ENCODE data around the gene SNRPA1. TPM values are rescaled to one million over a fixed set of nuclear protein-coding genes. Genes with fewer than 3 reads are reported as not detected.

The SNRPA1 gene
- total RNA-seq, 1 donor from 2014 or later, result 98.0 TPM

DNA sequence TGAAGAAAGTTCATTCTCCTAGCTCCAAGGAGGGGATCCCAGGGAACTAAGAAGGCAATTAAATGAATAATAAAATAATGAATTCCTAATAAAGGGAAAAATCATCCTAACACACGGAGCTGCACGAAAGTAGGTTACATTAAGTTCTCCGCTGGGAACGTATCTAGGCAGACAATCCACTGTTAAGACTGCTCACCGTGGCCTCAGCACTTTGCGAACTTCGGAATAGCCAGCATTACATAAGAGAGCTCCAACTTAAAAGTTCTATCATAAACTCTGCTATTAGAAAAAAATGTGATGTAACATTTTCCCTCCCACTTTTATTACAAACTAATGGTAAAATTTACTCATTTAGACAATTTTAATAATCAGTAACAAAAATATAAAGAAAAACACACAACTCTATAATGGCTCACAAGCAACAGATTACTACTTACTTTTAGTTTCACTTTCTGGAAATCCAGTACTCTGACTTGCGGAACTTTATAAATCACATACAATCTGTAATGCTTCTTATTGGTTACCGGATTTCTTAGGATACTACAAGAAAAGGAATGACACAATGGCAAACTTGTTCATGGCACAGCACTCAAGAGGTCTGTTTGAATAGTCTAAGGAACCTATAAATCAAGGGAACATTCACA, 8.5 kb downstream of the SNRPA1 start:
- H3K79me2 ChIP-seq (ENCODE audit: low read depth), result peaks cover 52% of the 10 kb centered on the region
- no peaks in the 10 kb centered on the region for H3F3A ChIP-seq (ENCODE audit: low read depth)
- peaks cover 12% of the 10 kb centered on the region for H3K36me3 ChIP-seq
- H3K4me3 ChIP-seq, result no peak overlapping the region
- H3K9me3 ChIP-seq (ENCODE audit: low read depth), result no peaks in the 10 kb centered on the region
- no peak overlapping the region for H2AFZ ChIP-seq (replicated peaks)
- H3K4me2 ChIP-seq, result no peak overlapping the region
- H3K27ac Mint-ChIP-seq, result no peak overlapping the region
- DNase-seq (ENCODE audit: low spot score), result no peak
- no peaks in the 10 kb centered on the region for H3K27me3 Mint-ChIP-seq (ENCODE audit: insufficient read depth, low read depth)
- peaks cover 38% of the 10 kb centered on the region for H3K36me3 Mint-ChIP-seq
- peaks cover 25% of the 10 kb centered on the region for H4K20me1 ChIP-seq (ENCODE audit: low read depth)
- H3K27me3 ChIP-seq, result no peaks in the 10 kb centered on the region
- no peaks in the 10 kb centered on the region for H3K9me3 Mint-ChIP-seq
- H3K4me3 Mint-ChIP-seq, result no peak overlapping the region
- TF ChIP-seq EZH2phosphoT487 (IDR thresholded peaks at IDR 0.05) (no peak), EZH2 (IDR thresholded peaks at IDR 0.05) (no peak)
- TF ChIP-seq, protein P1, sequence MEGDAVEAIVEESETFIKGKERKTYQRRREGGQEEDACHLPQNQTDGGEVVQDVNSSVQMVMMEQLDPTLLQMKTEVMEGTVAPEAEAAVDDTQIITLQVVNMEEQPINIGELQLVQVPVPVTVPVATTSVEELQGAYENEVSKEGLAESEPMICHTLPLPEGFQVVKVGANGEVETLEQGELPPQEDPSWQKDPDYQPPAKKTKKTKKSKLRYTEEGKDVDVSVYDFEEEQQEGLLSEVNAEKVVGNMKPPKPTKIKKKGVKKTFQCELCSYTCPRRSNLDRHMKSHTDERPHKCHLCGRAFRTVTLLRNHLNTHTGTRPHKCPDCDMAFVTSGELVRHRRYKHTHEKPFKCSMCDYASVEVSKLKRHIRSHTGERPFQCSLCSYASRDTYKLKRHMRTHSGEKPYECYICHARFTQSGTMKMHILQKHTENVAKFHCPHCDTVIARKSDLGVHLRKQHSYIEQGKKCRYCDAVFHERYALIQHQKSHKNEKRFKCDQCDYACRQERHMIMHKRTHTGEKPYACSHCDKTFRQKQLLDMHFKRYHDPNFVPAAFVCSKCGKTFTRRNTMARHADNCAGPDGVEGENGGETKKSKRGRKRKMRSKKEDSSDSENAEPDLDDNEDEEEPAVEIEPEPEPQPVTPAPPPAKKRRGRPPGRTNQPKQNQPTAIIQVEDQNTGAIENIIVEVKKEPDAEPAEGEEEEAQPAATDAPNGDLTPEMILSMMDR (IDR thresholded peaks at IDR 0.05), result no peak
- H3K27ac ChIP-seq, result no peak overlapping the region
- H3K4me1 ChIP-seq, result no peaks in the 10 kb centered on the region
- no peak overlapping the region for H3K9ac ChIP-seq
- no peaks in the 10 kb centered on the region for H3K4me1 Mint-ChIP-seq

DNA sequence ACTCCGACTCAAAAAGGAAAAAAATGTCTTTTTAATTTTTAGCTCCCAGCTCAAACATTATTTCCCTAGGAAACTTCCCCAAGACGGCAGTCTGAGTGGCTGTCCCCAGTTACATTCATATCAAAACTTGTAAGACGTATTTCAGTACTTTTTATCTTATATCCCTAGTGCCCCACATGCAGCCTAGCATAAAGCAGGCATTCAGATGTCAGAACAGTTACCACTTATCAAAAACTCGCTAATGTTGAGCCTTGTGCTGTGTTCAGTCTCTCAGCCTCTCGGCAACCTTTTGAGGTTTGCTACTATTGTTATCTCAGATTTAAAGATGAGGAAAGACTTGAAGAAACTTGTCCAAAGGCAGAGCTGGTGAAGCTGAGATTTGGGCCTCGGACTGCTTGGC, 11.1 kb downstream of the SNRPA1 start:
- no peak for DNase-seq (ENCODE audit: low spot score)
- H3K36me3 Mint-ChIP-seq, result peaks cover 41% of the 10 kb centered on the region
- peaks cover 25% of the 10 kb centered on the region for H3K79me2 ChIP-seq (ENCODE audit: low read depth)

DNA sequence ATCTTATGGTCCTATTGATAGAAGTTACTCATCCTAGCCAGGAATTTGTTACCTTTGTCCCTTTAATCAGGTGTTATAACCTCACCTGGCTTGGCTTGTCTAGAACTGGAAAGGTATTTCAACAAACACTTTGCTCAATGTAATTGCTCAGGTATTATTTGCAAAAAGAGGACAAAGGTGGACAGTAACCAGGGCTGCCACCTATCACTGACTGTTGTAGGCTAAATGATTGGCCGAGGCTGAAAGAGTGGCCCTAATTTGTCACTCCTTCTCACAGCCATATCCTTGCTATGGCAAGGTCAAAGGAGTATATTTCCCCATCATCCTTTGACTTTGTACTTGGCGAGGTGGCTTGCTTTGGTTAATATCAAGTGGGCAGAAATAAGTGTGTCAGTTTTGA, 15.0 kb downstream of the SNRPA1 start:
- H3K27ac Mint-ChIP-seq, result no peak overlapping the region
- Histone ChIP-seq H3F3A (ENCODE audit: low read depth) (peaks cover 29% of the 10 kb centered on the region), H3K9ac (no peak overlapping the region), H3K4me2 (no peak overlapping the region), H3K4me3 (no peak overlapping the region), H3K9me3 (ENCODE audit: low read depth) (no peaks in the 10 kb centered on the region), H3K4me1 (peaks cover 5% of the 10 kb centered on the region), H3K27ac (no peak overlapping the region), H4K20me1 (ENCODE audit: low read depth) (peaks cover 13% of the 10 kb centered on the region), H3K79me2 (ENCODE audit: low read depth) (peaks cover 19% of the 10 kb centered on the region), H3K36me3 (peaks cover 4% of the 10 kb centered on the region), H2AFZ (replicated peaks) (no peak overlapping the region), H3K27me3 (no peaks in the 10 kb centered on the region)
- H3K27me3 Mint-ChIP-seq (ENCODE audit: insufficient read depth, low read depth), result peaks cover 2% of the 10 kb centered on the region
- no peaks in the 10 kb centered on the region for H3K9me3 Mint-ChIP-seq
- no peak overlapping the region for H3K4me3 Mint-ChIP-seq
- H3K4me1 Mint-ChIP-seq, result peaks cover 9% of the 10 kb centered on the region
- DNase-seq (ENCODE audit: low spot score), result no peak
- TF ChIP-seq, protein P1 (IDR thresholded peaks at IDR 0.05), result no peak
- peaks cover 19% of the 10 kb centered on the region for H3K36me3 Mint-ChIP-seq

More for the DNA sequence above, 11.1 kb downstream of the SNRPA1 start:
- Mint-ChIP-seq H3K27me3 (ENCODE audit: insufficient read depth, low read depth) (no peaks in the 10 kb centered on the region), H3K4me1 (no peaks in the 10 kb centered on the region), H3K27ac (no peak overlapping the region), H3K9me3 (no peaks in the 10 kb centered on the region), H3K4me3 (no peak overlapping the region)
- Histone ChIP-seq H3K9ac (no peak overlapping the region), H3K9me3 (ENCODE audit: low read depth) (no peaks in the 10 kb centered on the region), H3K4me3 (no peak overlapping the region), H3K4me2 (no peak overlapping the region), H3K27me3 (no peaks in the 10 kb centered on the region), H3F3A (ENCODE audit: low read depth) (peaks cover 12% of the 10 kb centered on the region), H4K20me1 (ENCODE audit: low read depth) (peaks cover 13% of the 10 kb centered on the region), H3K27ac (no peak overlapping the region), H3K4me1 (no peaks in the 10 kb centered on the region), H3K36me3 (peaks cover 12% of the 10 kb centered on the region), H2AFZ (replicated peaks) (no peak overlapping the region)
- TF ChIP-seq EZH2phosphoT487 (IDR thresholded peaks at IDR 0.05) (no peak), EZH2 (IDR thresholded peaks at IDR 0.05) (no peak)

DNA sequence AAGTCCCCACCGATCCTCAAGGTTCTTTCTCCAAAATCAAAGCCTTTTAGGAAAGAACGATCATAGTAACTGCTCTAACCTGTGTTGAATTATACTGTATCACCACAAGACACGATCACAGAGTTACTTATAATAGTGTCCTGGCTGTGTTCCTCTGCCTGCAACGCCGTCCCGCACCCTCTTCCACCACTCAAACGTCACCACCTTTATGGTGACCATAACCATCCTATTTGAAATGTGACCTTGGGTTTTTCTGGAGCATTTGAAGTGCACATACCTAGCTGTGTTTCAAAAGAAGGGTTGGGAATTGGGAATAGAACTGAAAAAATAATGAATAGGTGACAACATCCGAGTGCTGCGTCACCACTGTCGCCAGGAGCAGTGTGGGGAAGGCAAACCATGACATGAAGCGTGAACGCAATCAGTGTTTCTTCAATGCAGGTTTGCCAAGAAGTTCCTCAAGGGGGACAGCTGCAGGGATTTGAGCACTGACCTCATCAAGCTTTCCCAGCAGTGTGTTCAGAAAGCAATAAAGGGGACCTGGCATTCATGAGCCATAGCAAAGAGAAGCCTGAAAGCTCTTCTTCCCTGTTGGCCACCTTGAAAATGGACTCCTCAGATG, 17.0 kb downstream of the SNRPA1 start:
- H3K36me3 ChIP-seq, result peaks cover 11% of the 10 kb centered on the region
- peaks cover 2% of the 10 kb centered on the region for H3K27me3 Mint-ChIP-seq (ENCODE audit: insufficient read depth, low read depth)
- no peaks in the 10 kb centered on the region for H3K9me3 ChIP-seq (ENCODE audit: low read depth)
- H3K36me3 Mint-ChIP-seq, result peaks cover 21% of the 10 kb centered on the region
- DNase-seq (ENCODE audit: low spot score), result peak; percentile 24
- no peak overlapping the region for H3K9ac ChIP-seq
- peak overlapping the region; percentile 99 for H3K4me2 ChIP-seq
- no peaks in the 10 kb centered on the region for H3K9me3 Mint-ChIP-seq
- H3K4me3 ChIP-seq, result peak overlapping the region; percentile 77
- TF ChIP-seq, protein P1 (IDR thresholded peaks at IDR 0.05), result no peak
- TF ChIP-seq EZH2phosphoT487 (IDR thresholded peaks at IDR 0.05) (no peak), EZH2 (IDR thresholded peaks at IDR 0.05) (no peak)
- peaks cover 32% of the 10 kb centered on the region for H3F3A ChIP-seq (ENCODE audit: low read depth)
- H3K27ac ChIP-seq, result no peak overlapping the region
- peak overlapping the region; percentile 9 for H2AFZ ChIP-seq (replicated peaks)
- H4K20me1 ChIP-seq (ENCODE audit: low read depth), result peaks cover 13% of the 10 kb centered on the region
- peaks cover 5% of the 10 kb centered on the region for H3K4me1 ChIP-seq
- no peaks in the 10 kb centered on the region for H3K27me3 ChIP-seq
- H3K4me1 Mint-ChIP-seq, result peaks cover 9% of the 10 kb centered on the region
- H3K4me3 Mint-ChIP-seq, result peak overlapping the region; percentile 92
- no peak overlapping the region for H3K27ac Mint-ChIP-seq
- H3K79me2 ChIP-seq (ENCODE audit: low read depth), result peaks cover 19% of the 10 kb centered on the region
